ENCODE data around the gene FAM83D.

GRCh38 chr20:38930242-38930569, 4.0 kb downstream of the FAM83D start:
- no peak for TF ChIP-seq CTCF (IDR thresholded peaks at IDR 0.05)
- no peak for TF ChIP-seq POLR2A (IDR thresholded peaks at IDR 0.05)

Measured in thyroid gland (tissue), 4 donors.